HG03520 (cell line): ENCODE results near the gene TMEM208.

Experiments
- ATAC-seq: cut with Tn5 transposase; IDR thresholded peaks from one replicate; pipeline ENCODE4 v1.9.1; 2021; ENCODE audit warnings: mild to moderate bottlenecking, moderate library complexity; ENCODE audit not compliant: unreplicated experiment

Gene TMEM208

DNA sequence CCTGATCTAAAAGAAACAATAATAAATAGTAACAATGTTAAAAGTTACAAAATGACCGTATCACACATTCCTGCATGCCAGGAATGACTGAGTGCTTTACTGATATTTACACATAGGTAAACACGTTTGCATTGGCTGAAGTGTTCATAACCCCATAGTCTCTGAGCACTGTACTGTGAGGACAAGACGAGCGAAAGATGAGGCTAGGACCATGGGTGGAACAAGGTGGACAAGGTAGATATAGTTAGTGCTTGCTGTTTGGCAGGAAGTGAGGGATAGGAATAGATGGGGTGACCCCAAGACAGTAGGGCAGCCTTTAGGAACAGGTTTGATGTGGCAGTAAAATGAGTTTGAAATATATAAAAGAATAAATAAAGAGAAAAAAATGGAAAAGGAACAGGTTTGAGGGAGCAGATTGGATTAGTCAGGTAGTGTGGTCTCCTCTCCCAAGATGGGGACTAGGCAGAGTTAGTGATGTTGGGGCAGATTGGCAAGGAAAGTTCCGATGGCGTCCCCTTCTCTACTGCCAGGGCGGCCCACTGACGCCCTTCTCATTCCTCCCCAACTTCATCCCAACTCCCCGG lies 35.4 kb upstream of the TMEM208 start:
- ATAC-seq, result no peak

DNA sequence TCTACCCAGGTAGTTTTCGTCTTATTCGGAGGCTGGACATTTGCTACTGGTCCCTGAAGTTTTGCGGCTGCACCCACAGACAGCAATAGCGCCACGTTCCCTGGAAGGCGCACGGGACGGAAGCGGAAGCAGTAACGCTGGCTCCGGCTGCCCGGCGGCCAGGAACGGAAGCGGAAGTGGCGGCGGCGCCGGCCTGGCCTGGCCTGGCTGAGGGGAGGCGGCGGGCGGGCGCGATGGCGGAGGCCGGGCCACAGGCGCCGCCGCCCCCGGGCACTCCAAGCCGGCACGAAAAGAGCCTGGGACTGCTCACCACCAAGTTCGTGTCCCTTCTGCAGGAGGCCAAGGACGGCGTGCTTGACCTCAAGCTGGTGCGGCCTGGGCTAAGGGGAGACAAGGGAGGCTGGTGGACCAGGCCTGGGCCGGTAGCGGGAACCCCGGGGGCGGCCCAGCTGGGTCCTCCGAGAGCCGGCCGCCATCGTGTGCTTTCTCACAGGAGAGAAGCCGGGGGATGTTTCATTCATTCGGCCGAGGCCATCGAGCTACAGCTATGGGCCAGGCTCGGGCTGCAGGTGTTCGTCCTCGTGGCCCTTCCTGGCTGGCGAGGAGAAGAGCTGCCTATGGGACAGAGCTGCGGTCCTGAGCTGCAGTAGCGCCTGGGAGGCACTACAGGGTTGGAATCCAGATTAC lies 34.8 kb upstream of the TMEM208 start, which contains the start of gene E2F4:
Gene E2F4 (plus strand): TSS at position 161 of the 687 bp plus-strand sequence. CDS start 73 bp downstream, at position 234.
- peak; percentile 76 for ATAC-seq

DNA sequence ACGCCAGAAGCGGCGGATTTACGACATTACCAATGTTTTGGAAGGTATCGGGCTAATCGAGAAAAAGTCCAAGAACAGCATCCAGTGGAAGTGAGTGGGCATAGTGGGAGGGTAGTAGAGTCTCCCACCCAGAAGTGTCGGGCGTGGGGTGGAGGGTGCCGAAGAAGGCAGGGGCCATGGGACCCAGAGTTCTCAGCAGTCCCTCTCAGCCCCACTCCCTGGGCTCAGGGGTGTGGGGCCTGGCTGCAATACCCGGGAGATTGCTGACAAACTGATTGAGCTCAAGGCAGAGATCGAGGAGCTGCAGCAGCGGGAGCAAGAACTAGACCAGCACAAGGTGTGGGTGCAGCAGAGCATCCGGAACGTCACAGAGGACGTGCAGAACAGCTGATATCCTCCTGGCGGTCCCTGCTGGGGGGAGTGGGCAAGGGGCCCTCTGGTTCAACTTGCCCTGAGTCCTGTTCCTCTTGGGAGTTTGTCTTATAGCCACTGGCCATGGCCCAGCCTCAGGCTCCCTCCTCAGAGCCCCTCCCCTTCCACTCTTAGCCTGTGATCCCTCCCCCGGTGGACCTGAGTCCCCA lies 34.1 kb upstream of the TMEM208 start:
- no peak for ATAC-seq

DNA sequence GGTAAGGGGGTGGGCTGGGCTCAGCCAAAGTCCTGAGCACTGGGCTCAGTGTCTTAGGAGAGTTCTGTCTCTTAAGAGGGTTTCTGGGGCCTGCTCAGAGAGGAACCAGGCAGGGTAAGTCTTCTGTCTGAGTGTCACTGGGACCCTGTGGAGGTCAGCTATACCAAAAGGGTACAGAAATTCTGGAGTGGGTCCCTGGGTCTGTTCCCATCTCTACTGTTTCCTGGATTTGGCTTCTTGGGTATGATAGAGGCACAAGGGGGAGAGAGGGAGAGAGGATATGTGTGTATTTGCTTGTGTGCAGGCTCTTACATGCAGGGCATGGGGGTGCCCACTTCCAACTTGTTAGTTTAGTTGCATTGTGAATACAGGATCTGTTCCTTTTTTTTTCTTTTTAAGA lies 33.4 kb upstream of the TMEM208 start:
- ATAC-seq, result no peak

DNA sequence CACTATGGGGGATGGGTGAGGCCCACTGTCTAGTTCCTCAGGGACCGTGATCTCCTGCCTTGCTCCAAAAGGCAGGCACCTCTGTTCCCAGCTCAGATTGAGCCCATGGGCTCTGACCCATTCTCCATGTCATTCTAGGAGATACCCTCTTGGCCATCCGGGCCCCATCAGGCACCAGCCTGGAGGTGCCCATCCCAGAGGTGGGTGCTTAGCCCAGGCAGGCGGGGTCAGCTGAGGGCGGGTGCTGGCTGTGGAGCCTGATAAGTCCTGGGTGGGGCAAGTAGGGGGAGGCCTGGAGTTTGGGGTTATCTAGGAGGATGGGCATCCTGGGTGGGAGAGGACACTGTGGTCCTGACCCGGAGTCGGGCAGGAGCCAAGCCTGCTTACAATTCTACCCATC lies 32.7 kb upstream of the TMEM208 start:
- ATAC-seq, result no peak

DNA sequence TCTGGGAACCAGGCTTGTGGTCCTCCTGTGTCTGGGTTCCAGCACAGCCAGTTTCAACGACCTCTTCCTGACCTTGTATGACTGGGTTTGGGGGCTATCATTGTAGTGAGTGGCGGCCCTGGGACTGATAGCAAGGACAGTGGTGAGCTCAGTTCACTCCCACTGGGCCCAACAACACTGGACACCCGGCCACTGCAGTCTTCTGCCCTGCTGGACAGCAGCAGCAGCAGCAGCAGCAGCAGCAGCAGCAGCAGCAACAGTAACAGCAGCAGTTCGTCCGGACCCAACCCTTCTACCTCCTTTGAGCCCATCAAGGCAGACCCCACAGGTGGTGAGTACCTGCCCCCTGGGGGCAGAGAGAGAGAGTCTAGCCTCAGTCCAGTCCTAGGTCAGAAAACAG lies 31.3 kb upstream of the TMEM208 start:
- ATAC-seq, result no peak

DNA sequence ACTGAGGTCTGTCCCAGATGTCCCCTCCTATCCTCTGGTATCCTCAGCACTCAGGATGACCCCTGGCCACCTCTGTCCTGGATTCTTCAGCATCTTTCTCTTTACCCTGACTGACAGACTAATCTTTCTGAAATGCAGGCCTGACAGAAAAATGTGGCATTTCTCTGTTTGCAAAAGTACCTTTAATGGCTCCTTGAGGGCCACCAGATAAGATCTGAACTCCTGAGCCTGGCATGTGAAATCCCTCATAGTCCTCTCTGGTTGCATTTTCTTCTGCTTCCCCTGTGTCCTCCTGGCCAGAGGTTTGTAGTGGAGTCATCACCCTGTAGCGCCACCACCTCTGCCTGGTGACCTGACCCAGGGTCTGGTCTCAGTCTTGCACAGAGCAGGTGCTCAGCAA lies 30.0 kb upstream of the TMEM208 start:
- no peak for ATAC-seq

DNA sequence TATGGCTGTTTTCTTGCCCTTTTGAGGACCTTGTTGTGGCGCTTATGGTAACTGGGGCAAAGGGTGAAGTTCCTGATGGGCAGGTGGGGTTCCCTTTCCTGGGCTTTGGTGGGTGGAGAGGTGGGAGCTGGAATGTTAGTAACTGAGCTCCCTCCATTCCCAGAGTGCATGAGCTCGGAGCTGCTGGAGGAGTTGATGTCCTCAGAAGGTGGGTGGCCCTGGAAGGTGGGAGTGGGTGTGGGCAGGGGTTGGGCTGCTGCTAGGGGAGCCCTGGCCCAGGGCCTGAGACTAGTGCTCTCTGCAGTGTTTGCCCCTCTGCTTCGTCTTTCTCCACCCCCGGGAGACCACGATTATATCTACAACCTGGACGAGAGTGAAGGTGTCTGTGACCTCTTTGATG lies 29.2 kb upstream of the TMEM208 start:
- ATAC-seq, result no peak

DNA sequence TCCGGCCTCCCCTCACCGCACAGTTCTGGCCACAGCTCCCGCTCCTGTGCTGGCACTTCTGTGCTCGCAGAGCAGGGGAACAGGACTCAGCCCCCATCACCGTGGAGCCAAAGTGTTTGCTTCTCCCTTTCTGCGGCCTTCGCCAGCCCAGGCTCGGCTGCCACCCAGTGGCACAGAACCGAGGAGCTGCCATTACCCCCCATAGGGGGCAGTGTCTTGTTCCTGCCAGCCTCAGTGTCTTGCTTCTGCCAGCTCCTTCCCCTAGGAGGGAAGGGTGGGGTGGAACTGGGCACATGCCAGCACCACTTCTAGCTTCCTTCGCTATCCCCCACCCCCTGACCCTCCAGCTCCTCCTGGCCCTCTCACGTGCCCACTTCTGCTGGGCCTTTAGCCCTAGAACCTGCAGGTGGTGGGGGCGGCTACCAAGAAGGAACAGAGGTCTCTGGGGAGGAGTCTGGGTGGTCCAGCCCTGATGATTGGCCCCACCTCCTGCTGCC lies 28.6 kb upstream of the TMEM208 start:
- ATAC-seq, result no peak

DNA sequence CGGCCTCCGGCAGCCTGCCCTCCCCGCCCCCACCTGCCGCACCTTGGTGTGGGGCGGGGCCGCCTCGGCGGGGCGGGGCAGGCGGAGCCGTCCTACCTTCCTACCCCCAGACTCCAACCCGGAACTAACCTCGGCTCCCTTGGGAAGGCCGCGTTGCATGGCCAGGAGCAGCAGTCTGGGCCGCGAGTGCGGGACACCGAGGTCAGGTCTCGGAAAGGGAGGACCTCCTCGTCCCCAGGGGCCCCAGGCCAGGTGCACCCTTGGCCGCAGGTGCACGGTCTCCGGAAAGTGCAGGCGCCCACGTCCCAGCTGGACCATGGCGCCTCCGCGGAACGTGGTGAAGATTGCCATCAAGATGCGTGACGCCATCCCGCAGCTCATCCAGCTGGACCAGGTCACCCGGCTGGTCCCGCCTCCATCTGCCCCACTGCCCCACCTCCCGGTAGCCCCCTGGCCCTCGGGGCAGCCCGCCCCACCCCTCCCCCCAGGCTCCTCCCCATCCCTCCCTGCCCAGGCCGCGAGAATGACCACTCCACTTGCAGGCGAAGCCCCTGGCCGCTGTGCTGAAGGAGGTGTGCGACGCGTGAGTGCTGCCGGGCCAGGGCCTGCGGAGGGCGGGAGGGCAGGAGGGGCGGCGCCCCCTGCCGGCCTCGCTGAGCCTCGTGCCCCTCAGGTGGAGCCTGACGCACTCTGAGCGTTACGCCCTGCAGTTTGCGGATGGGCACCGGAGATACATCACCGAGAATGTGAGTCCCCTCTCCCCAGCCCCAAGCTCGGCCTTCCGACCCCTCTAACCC lies 27.7 kb upstream of the TMEM208 start, which contains the start of gene ELMO3:
Gene ELMO3 (plus strand): TSS at position 121 of the 797 bp plus-strand sequence. CDS start 196 bp downstream, at position 317.
- ATAC-seq, result no peak

DNA sequence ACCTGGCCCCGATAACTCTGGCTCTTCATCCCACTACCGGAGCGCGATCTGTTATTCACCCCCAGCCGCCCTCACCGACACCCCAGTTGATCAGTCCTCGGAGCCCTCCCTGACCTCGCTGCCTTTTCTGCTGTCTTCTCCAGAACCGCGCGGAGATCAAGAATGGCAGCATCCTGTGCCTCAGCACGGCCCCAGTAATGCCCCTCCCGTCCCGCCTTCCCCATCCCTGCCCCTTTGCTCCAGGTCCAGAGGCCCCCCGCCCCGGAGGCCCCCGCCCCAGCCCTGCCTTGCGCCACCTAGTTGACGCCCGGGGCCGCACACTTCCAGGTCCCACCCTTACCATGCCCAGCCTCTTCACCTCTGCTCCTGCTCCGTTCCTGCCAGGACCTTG lies 27.1 kb upstream of the TMEM208 start:
- no peak for ATAC-seq

DNA sequence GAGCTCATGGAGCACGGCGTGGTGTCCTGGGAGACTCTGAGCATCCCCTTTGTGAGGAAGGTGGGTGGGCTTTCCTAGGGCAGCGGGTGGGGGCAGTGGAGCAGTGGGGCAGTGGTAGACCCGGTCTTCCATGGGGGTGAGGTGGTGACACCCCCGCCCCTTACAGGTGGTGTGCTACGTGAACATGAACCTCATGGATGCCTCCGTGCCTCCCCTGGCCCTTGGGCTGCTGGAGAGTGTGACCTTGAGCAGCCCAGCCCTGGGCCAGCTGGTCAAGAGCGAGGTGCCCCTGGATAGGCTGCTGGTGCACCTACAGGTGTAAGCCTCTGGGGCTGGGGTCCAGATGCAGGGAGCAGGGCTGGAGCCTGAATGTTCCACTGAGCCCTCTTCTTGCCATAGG lies 26.4 kb upstream of the TMEM208 start:
- ATAC-seq, result no peak

DNA sequence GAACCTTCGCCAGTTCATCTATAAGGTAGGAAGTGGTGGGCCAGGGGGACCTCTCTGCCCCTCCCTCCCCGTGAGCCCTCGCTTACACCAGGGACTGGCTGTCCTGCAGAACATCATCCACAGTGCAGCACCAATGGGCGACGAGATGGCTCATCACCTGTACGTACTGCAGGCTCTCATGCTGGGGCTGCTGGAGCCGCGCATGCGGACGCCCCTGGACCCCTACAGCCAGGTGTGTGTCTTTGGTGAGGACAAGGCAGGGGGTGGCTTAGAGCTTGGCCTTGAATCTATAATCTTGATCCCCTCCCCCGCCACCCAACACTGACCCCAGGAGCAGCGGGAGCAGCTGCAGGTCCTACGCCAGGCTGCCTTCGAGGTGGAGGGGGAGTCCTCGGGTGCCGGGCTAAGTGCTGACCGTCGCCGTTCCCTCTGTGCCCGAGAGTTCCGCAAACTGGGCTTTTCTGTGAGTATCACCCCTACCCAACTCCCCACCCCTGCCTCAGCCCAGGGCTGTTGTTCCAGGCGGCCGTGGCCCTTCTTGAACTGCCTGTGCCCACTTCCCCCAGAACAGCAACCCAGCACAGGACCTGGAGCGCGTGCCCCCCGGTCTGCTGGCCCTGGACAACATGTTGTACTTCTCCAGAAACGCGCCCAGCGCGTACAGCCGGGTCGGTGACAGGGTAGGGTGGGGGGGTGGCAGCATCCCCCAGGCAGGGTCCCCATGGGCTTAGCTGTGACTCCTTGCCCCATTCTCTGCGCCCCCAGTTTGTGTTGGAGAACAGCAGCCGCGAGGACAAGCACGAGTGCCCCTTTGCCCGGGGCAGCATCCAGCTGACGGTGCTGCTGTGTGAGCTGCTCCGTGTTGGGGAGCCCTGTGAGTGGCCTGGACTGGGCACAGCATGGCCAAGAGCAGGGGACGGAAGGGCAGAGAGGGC lies 25.3 kb upstream of the TMEM208 start:
- no peak for ATAC-seq

DNA sequence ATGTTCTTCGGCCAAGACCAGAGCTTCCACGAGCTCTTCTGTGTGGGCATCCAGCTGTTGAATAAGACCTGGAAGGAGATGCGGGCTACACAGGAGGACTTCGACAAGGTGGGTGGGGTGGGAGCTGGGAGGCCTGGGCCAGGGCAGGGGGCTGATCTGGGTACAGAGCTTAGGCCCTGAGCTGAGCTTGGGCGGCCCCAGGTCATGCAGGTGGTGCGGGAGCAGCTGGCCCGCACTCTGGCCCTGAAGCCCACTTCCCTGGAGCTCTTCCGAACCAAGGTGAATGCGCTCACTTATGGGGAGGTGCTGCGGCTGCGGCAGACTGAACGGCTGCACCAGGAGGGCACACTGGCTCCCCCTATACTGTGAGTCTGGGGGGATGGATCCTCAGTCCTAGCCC lies 24.5 kb upstream of the TMEM208 start:
- ATAC-seq, result no peak

DNA sequence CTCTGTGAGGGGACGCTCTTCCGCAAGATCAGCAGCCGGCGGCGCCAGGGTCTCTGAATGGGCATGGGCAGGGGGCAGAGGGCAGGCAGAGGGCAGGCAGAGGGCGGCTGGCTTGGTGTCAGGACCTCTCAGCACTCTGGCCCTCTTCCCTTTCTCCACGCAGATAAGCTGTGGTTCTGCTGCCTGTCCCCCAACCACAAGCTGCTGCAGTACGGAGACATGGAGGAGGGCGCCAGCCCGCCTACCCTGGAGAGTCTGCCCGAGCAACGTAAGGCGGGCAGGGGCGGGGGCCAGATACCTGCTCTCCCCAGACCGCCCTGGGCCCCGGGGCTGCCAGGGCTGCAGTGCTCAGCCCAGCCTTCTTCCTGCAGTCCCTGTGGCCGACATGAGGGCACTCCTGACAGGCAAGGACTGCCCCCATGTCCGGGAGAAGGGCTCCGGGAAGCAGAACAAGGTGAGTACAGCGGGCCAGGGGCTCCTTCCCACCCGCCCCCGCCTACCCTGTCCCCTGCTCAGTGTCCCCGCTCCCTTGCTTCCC lies 23.9 kb upstream of the TMEM208 start:
- ATAC-seq, result no peak

DNA sequence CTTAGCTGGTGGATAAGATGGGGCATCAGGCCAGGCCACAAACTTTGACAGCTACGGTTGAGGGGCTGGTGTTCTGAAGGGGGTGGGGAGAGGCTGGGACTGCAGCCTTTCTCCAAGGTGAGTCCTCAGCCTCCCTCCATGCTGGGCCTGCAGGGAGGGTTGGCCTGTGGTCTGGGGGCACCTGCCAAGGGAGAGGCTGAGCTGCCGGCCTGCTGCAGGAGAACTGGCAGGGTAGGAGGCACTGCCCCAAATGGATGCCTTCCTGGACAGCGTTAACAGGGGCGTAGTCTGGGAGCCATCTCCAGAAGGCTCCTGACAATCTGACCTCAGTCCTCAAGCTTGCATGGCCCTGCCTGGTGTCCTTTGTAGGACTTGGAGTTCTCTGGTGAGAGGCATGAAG lies 22.9 kb upstream of the TMEM208 start:
- no peak for ATAC-seq

DNA sequence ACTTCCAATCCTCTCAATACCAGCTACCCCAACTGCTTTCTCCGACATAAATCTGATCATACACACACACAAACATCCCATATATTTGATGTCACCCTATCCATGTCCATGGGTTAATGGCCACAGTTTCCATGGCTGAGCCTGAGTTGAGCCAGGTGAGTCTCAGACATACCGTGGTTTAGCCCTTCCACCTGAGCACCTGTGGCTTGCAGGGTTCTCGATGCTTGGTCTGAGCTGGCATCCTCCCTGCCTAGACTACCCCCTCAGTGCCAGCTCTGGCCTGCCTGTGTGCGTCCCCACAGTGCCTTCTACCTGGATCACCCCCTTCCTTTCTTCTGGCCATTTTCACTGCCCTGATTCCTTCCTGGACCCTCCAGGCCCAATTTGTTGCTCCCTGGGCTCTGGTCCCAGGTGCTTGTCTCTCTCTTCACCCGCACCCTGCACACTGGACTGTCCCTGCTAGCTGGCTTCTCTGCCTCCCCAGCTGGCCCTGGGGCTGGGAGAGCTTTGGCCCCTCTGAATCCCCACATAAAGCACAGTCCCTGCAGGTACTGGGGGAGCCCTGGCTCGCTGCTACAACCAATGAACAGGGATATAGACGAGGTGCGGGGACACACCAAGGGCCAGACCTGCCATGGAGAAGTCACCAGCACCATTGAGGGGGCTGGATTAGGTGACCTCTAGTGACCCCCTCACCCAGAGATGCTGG lies 20.6 kb upstream of the TMEM208 start:
- no peak for ATAC-seq

DNA sequence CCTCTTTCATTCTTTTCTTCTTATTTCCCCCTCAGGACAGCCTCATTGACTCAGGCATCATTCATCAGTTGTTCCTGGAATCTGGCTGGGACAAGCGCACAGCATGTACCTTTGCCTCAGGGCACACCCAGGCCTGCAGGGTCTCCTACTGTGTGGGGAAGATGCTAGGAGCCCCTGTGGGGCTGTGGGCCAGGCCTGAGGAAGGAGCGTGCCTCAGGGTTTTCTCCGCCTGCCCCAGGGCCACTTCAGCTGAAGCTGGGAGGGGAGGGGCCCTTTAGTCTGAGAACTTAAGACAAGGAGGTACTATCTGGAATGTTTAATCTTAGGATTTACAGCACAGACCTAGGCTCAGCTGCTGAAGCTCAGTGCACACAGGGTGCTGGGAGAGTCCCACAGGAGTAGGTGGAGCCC lies 20.1 kb upstream of the TMEM208 start:
- no peak for ATAC-seq
